Mucosa of rectum (tissue), 2 donors: ENCODE results near the gene AFF3.

Source experiments
- H3K27ac ChIP-seq, 2 donors: one replicate each; pipeline ENCODE4 v1.7.0; 2013; ENCODE audit warnings: inconsistent platforms in 2 of 2, low read depth in 2 of 2, low read length in 2 of 2
- H3K27me3 ChIP-seq, 2 donors: one replicate each; pipeline ENCODE4 v1.7.0; 2013; ENCODE audit warnings: low read length in 2 of 2; ENCODE audit not compliant: control insufficient read depth in 2 of 2, insufficient read depth in 2 of 2
- H3K36me3 ChIP-seq, 2 donors: one replicate each; pipeline ENCODE4 v1.7.0; 2013; ENCODE audit warnings: low read length in 2 of 2; ENCODE audit not compliant: control insufficient read depth in 2 of 2, insufficient read depth in 2 of 2
- H3K4me1 ChIP-seq, 2 donors: one replicate each; pipeline ENCODE4 v1.7.0; 2013; ENCODE audit warnings: low read length in 2 of 2, mild to moderate bottlenecking in 1 of 2; ENCODE audit not compliant: control insufficient read depth in 2 of 2, insufficient read depth in 2 of 2
- H3K4me3 ChIP-seq, 2 donors: one replicate each; pipeline ENCODE4 v1.7.0; 2013; ENCODE audit warnings: low read length in 2 of 2
- H3K9ac ChIP-seq, 2 donors: one replicate each; pipeline ENCODE4 v1.7.0; 2013; ENCODE audit warnings: low read length in 2 of 2, low read depth in 1 of 2, mild to moderate bottlenecking in 1 of 2
- H3K9me3 ChIP-seq, 2 donors: one replicate each; pipeline ENCODE4 v1.7.0; 2013; ENCODE audit warnings: low read length in 2 of 2; ENCODE audit not compliant: control insufficient read depth in 2 of 2
- donor health status: healthy.
- donor health status: Normal muscosa, but diverticular disease.

The AFF3 gene

DNA sequence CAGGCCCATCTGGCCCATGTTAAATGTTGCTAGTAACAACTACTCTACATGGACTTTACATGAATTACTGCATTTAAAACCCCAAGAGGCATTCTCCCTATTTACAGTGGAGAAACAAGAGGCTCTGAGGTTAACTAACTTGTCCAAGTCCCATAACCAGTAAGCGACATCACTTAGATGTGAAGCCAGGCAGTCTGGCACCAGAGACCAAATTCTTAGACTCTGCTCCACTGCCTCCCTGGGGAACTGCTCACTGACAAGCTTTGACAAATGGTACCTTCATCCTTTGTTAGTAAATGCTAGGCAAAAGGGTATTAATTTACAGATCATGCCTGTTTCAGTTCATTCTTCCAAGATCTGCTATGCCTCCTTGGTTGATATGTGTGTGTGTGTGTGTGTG, 124.8 kb downstream of the AFF3 start:
- Histone ChIP-seq H3K27me3 (no peaks in the 10 kb centered on the region), H3K36me3 (no peaks in the 10 kb centered on the region), H3K4me3 (no peak overlapping the region), H3K27ac (no peak overlapping the region), H3K9me3 (no peaks in the 10 kb centered on the region), H3K9ac (no peak overlapping the region), H3K4me1 (no peaks in the 10 kb centered on the region)

DNA sequence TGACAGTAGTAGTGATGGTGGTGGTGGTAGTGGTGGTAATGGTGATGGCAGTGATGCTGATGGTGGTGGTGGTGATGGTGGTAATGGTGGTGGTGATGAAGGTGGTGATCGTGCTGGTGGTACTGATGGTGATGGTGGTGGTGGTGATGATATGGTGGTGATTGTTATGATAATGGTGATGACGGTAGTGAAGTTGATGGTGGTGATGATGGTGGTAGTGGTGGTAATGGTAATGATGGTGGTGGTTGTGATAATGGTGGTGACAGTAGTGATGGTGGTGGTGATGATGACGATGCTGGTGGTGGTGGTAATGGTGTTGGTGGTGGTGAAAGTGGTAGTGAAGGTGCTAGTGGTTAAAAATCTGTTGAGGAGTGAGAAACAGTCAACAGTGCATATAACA, 125.6 kb downstream of the AFF3 start:
- Histone ChIP-seq H3K4me1 (no peaks in the 10 kb centered on the region), H3K27ac (no peak overlapping the region), H3K36me3 (no peaks in the 10 kb centered on the region), H3K4me3 (no peak overlapping the region), H3K9me3 (no peaks in the 10 kb centered on the region), H3K27me3 (no peaks in the 10 kb centered on the region), H3K9ac (no peak overlapping the region)

DNA sequence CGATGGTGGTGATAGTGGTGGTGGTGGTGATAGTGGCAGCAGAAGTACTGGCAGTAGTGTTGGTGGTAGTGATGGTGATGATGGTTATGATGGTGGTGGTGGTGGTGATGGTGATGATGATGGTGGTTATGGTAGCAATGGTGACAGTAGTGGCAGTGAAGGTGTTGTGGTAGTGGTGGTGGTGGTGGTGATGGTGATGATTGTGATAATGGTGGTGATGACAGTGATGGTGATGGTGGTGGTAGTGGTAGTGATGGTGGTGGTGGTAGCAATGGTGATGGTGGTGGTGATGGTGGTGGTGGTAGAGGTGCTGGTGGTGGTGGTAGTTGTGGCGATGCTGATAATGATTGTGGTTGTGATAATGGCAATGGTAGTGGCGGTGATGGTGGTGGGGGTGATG, 126.5 kb downstream of the AFF3 start:
- Histone ChIP-seq H3K27ac (no peak overlapping the region), H3K4me1 (no peaks in the 10 kb centered on the region), H3K9me3 (no peaks in the 10 kb centered on the region), H3K27me3 (no peaks in the 10 kb centered on the region), H3K9ac (no peak overlapping the region), H3K4me3 (no peak overlapping the region), H3K36me3 (no peaks in the 10 kb centered on the region)

DNA sequence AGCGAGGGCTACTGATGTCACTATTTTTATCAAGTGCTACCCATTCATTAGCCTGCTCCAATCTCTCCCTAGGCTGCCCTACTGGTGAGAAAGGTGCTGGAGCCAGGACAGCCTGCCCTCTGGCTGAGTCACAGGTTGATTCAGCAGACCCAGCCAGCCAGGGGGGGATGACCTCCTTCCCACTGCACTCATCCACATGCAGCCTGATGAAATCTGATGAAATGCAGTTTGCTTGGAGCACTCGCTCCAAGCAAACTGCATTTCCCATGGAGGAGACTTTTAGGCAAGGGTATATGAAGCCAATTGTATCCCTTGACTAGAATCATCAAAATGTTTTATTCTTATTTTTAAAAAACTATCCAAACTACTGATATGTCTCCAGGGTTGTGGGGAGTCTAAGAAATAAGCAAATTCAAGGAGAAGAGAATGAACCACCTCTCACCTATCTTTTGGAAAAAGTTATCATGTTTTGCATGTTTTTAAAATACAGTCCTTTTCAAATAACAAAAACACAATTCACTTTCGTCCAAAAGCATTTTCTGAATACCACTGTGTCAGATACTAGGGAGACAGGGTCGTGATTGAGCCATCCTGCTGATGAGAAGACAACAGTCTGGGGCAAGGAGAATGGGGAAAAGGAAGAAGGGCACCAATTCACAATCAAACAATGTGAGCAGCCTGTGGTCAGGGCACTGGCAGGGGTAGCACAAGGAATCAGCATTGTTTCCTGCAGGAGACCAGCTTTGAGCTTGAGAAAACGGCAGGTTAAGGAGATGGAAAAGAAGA, 128.3 kb downstream of the AFF3 start:
- Histone ChIP-seq H3K9ac (no peak overlapping the region), H3K27ac (no peak overlapping the region), H3K4me1 (no peaks in the 10 kb centered on the region), H3K27me3 (no peaks in the 10 kb centered on the region), H3K36me3 (no peaks in the 10 kb centered on the region), H3K4me3 (no peak overlapping the region), H3K9me3 (no peaks in the 10 kb centered on the region)

DNA sequence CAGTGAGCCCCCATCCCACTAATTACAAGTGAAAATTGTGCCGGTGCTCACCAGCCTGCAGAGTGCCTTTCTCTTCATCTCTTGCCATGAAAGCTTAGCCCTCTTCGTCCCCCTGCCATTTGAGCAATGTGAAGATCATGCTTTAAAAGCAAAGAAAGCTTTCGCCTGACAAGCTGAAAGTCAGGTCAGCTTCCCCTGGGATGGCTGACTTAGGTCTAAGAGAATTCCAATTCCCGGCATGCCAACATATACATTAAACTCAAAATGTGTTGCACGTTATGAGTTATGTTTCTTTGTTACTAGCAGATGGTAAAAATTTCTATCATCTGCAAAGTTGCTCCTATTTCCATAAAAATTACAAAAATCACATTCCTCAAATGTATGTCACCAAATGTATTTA, 129.8 kb downstream of the AFF3 start:
- Histone ChIP-seq H3K4me1 (no peaks in the 10 kb centered on the region), H3K4me3 (no peak overlapping the region), H3K27me3 (no peaks in the 10 kb centered on the region), H3K36me3 (no peaks in the 10 kb centered on the region), H3K27ac (no peak overlapping the region), H3K9ac (no peak overlapping the region), H3K9me3 (no peaks in the 10 kb centered on the region)

DNA sequence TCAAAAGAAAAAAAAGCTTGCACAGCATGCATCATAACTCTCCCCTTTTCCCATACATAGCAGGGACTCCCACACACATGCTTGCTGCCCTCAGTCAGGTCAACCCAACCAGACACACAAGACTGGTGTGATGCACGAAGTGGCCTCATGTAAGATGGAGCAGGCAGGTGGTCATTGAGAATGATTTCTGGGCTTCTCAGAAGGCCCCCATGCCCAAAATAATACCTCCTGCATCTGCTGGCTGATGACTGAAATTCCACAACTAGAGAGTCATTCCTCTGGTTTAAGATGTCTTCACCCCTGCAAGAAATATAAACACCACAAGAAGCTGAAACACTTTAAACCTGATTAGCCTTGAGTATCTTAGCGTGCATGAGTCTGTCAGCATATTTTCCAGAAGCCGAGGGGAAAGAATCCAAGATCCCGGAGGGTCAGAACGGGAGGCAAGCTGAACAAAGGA, 131.1 kb downstream of the AFF3 start:
- Histone ChIP-seq H3K27ac (no peak overlapping the region), H3K4me3 (no peak overlapping the region), H3K27me3 (no peaks in the 10 kb centered on the region), H3K9me3 (no peaks in the 10 kb centered on the region), H3K36me3 (no peaks in the 10 kb centered on the region), H3K4me1 (no peaks in the 10 kb centered on the region), H3K9ac (no peak overlapping the region)

DNA sequence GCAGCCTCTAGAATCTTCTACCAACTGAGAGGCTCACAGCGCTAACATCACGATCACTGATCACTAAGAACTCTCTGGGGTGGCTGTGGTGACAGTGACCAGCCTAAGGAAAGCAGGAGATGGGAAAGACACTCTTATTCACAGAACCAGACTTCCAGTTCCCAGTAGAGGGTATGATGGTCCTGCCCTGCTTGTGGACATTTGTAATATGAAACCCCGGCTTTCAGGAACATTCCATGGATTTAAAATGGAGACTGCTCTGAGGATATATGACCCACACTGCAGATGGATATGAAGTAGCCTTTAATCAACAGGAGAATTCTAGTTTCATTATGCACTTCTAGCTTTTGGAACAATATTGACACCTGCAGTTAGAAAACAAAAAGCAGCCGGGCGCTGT, 131.8 kb downstream of the AFF3 start:
- no peaks in the 10 kb centered on the region for H3K27me3 ChIP-seq
- no peaks in the 10 kb centered on the region for H3K36me3 ChIP-seq
- H3K9me3 ChIP-seq = no peaks in the 10 kb centered on the region
- no peak overlapping the region for H3K9ac ChIP-seq
- H3K27ac ChIP-seq = no peak overlapping the region
- no peak overlapping the region for H3K4me3 ChIP-seq
- H3K4me1 ChIP-seq = no peaks in the 10 kb centered on the region

DNA sequence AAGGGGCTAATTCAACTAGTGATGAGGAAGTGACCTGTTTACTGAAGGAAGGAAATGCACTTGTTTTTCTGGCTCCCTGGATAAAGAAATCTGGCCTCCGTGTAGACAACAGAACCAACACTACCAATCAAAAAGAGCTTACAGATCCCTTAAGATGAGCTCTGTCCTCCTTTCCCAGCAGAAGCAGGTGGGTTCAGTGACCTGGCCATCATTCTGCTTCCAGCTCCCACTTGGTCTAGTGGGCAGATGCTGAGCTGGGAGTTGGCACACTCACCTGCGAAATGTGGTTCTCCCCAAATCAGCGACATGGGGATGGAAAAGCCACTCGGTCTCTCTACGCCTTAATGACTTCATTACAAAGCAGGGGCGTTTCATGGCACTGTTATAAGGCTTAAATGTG, 132.6 kb downstream of the AFF3 start:
- H3K4me1 ChIP-seq = no peaks in the 10 kb centered on the region
- H3K4me3 ChIP-seq = no peak overlapping the region
- no peaks in the 10 kb centered on the region for H3K27me3 ChIP-seq
- no peaks in the 10 kb centered on the region for H3K9me3 ChIP-seq
- H3K9ac ChIP-seq = no peak overlapping the region
- no peak overlapping the region for H3K27ac ChIP-seq
- H3K36me3 ChIP-seq = no peaks in the 10 kb centered on the region

DNA sequence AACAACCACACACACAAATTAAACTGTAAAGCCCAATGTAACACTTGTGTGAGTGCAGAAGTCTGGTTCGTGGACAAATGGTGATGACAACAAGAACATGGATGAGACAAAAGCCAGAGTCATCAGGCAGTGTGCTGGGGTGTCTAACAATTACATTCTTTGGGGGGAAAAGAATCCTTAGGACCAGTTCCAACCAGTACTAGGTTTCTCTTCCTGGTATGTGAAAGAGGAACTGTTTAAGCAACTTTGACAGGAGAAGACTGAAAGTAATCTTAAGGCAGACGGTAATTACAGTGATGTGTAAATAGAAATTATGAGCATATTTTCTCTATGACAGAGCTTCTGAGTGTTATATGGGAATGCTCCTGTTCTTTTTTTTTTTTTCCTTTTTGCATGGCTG, 133.4 kb downstream of the AFF3 start:
- Histone ChIP-seq H3K27ac (no peak overlapping the region), H3K9ac (no peak overlapping the region), H3K36me3 (no peaks in the 10 kb centered on the region), H3K4me3 (no peak overlapping the region), H3K4me1 (no peaks in the 10 kb centered on the region), H3K27me3 (no peaks in the 10 kb centered on the region), H3K9me3 (no peaks in the 10 kb centered on the region)

DNA sequence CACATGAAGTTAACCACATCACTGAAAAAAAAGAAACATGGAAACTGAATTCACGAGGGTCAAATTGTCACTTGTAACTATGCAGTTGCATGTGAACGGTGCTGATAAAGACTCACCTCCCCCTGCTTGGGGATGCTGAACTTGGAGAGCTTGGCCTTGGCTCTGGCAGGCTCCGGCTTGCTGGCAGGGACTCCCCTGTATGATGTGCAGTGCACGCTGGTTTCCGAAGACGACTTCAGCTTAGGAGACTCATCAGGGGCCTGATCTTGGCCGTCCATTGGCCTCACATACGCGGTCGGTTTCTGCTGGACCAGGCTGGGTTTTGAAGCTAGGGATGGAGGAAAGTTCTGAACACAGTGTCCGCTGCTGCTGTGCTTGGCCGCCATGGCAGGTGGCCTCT, 135.9 kb downstream of the AFF3 start:
- Histone ChIP-seq H3K36me3 (no peaks in the 10 kb centered on the region), H3K27ac (no peak overlapping the region), H3K27me3 (no peaks in the 10 kb centered on the region), H3K9me3 (no peaks in the 10 kb centered on the region), H3K4me3 (no peak overlapping the region), H3K4me1 (no peaks in the 10 kb centered on the region), H3K9ac (no peak overlapping the region)
